Measurements from ENCODE around the gene TIMM50. TPM values are rescaled to one million over a fixed set of nuclear protein-coding genes. Genes with fewer than 3 reads are reported as not detected.

The TIMM50 gene
- total RNA-seq, 4 donors from 2014 or later: 35.0 to 41.9 (median 37.1) TPM

DNA sequence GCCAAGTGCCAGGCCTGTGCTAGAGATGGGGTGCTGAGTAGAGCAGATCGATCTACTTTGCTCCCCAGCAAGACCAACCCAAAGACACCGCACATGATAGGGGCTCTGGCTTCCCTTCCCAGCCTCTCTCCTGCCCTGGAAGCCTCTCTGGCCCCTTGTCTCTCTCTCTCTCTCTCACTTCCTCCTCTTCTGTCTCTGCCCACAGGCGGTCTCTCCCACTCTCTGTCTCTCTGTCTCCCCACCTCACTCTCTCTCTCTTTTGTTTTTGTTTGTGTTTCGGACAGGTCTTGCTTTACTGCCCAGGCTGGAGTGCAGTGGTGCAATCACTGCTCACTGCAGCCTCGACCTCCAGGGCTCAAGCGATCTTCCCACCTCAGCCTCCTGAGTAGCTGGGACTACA lies 35.6 kb downstream of the TIMM50 start:
- TF ChIP-seq, protein P1, sequence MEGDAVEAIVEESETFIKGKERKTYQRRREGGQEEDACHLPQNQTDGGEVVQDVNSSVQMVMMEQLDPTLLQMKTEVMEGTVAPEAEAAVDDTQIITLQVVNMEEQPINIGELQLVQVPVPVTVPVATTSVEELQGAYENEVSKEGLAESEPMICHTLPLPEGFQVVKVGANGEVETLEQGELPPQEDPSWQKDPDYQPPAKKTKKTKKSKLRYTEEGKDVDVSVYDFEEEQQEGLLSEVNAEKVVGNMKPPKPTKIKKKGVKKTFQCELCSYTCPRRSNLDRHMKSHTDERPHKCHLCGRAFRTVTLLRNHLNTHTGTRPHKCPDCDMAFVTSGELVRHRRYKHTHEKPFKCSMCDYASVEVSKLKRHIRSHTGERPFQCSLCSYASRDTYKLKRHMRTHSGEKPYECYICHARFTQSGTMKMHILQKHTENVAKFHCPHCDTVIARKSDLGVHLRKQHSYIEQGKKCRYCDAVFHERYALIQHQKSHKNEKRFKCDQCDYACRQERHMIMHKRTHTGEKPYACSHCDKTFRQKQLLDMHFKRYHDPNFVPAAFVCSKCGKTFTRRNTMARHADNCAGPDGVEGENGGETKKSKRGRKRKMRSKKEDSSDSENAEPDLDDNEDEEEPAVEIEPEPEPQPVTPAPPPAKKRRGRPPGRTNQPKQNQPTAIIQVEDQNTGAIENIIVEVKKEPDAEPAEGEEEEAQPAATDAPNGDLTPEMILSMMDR (IDR thresholded peaks at IDR 0.05): no peak
- TF ChIP-seq POLR2A (IDR thresholded peaks at IDR 0.05): no peak
- H3K4me3 ChIP-seq (ENCODE audit: low read depth, poor library complexity, severe bottlenecking): no peak overlapping the region
- DNase-seq (ENCODE audit: low spot score in 2 of 2): no peak
- 48 to 54% methylated on average over 6 of the region's 6 CpGs for WGBS, 2 donors
- intact Hi-C loops (cut with DNase I; ENCODE audit: low total_unique reads): no loop called here

DNA sequence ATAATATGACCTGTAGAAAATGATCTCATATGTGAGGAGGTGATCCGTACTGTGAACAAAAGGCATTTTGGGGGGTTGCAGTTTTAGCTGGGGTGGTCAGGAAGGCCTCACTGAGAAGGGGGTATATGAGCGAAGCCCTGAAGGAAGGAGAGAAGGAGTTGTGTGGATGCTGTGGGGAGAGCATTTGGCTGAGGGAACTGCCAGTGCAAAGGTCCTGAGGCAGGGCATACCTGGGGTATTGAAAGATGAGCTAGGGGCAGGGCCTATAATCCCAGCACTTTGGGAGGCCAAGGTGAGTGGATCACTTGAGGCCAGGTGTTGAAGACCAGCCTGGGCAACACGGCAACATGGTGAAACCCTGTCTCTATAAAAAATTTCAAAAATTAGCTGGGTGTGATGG lies 36.8 kb downstream of the TIMM50 start:
- intact Hi-C loops (cut with DNase I; ENCODE audit: low total_unique reads): no loop called here
- no peak overlapping the region for H3K4me3 ChIP-seq (ENCODE audit: low read depth, poor library complexity, severe bottlenecking)
- DNase-seq (ENCODE audit: low spot score in 2 of 2): no peak
- 76 to 82% methylated on average over 3 of the region's 3 CpGs for WGBS, 2 donors
- TF ChIP-seq, protein P1 (IDR thresholded peaks at IDR 0.05): no peak
- no peak for TF ChIP-seq POLR2A (IDR thresholded peaks at IDR 0.05)

DNA sequence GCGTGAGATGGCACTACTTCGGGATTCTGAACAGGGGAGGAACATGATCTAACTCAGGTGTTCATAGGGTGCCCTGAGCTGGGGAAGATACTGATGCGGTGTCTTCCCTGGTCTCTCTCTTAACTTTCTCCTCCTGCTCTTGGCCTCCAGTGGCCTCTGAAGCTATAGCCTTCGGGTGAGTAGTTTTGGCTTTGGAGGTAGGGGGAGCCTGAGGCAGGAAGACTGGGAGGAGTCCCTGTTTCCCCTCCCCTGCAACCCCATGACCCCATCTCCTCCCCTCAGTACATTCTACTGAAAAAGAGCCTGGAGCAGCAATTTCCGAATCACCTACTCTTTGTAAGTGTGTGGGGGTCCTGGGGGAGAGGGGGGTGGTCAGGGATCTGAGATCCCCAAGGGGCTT lies 37.8 kb downstream of the TIMM50 start:
- DNase-seq (ENCODE audit: low spot score in 2 of 2): no peak
- WGBS, 2 donors: 29 to 47% methylated on average over 5 of the region's 5 CpGs
- intact Hi-C loops (cut with DNase I; ENCODE audit: low total_unique reads): no loop called here
- TF ChIP-seq POLR2A (IDR thresholded peaks at IDR 0.05): no peak
- TF ChIP-seq, protein P1 (IDR thresholded peaks at IDR 0.05): no peak
- no peak overlapping the region for H3K4me3 ChIP-seq (ENCODE audit: low read depth, poor library complexity, severe bottlenecking)

DNA sequence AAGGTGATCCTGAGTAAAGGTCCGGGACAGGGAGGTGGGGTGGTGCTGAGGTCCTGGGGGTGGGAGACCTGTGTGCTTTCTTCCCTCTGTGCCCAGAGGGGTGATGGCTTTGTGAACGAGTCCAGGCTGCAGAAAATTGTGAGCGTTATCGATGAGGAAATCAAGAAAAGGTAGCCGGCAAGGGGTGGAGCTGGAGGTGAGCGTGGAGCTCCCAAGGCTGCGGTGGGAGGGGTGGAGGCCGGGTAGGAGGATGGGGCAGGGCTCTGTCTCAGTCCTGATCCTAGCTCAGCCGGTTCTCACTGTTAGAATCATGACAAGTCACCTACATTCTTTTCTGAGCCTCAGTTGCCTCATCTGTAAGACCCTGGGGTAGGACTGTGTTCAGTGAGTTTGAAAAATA lies 38.3 kb downstream of the TIMM50 start:
- WGBS, 2 donors: 41 to 54% methylated on average over 9 of the region's 9 CpGs
- TF ChIP-seq POLR2A (IDR thresholded peaks at IDR 0.05): no peak
- intact Hi-C loops (cut with DNase I; ENCODE audit: low total_unique reads): no loop called here
- no peak overlapping the region for H3K4me3 ChIP-seq (ENCODE audit: low read depth, poor library complexity, severe bottlenecking)
- no peak for DNase-seq (ENCODE audit: low spot score in 2 of 2)

DNA sequence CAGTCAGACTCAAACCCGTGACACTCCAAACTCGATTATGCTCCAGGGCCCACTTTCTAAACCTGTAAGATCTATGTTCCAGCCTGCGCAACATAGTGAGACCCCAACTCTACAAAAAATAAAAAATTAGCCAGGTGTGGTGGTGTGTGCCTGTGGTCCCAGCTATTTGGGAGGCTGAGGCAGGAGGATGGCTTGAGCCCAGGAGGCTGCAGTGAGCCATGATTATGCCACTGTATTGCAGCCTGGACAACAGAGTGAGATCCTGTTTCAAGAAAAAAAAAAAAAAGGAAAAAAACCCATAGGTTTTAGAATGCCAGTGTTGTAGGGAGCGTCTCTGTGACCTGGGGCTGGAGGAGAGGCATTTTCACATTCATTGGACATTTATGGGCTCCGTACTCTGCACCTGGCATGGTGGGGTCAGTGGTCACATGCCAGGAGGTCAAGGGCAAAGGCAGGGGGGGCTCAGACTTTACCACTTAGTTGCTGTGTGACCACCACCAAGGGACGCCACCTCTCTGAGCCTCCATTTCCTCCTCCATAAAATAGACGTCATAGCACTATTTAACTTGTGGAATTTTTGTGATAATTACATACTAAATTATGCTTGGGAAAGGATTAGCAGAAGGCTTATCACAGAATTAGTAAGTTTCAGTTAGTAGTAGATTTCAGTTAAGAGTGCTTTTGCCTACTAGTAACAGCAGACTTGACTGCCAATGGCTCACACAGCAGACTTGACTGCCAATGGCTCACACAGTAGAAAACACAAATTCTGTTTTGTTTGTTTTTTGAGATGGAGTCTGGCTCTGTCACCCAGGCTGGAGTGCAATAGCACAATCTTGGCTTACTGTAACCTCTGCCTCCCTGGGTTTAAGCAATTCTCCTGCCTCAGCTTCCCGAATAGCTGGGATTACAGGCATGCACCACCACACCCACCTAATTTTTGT lies 40.2 kb downstream of the TIMM50 start:
- no peak for TF ChIP-seq POLR2A (IDR thresholded peaks at IDR 0.05)
- TF ChIP-seq, protein P1 (IDR thresholded peaks at IDR 0.05): no peak
- no peak for DNase-seq (ENCODE audit: low spot score in 2 of 2)
- H3K4me3 ChIP-seq (ENCODE audit: low read depth, poor library complexity, severe bottlenecking): no peak overlapping the region
- intact Hi-C loops (cut with DNase I; ENCODE audit: low total_unique reads): no loop called here
- WGBS, 2 donors: 84 to 90% methylated on average over 8 of the region's 8 CpGs

DNA sequence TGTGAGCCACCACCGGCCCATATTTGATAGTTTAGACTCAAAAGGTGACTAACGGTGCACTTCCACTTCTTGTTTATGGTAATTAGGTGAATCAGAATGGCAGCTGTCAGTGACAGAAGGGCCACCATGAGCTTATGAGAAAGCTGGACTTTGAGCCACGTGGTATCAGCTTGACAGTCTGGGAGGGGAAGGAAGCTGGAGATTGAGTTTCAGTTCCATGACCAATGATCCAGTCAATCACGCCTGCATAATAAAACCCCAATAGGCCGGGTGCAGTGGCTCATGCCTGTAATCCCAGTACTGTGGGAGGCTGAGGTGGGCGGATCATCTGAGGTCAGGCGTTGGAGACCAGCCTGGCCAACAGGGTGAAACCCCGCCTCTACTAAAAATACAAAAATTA lies 43.9 kb downstream of the TIMM50 start:
- WGBS, 2 donors: 84 to 85% methylated on average over 8 of the region's 8 CpGs
- intact Hi-C loops (cut with DNase I; ENCODE audit: low total_unique reads): no loop called here
- DNase-seq (ENCODE audit: low spot score in 2 of 2): no peak
- no peak overlapping the region for H3K4me3 ChIP-seq (ENCODE audit: low read depth, poor library complexity, severe bottlenecking)
- no peak for TF ChIP-seq POLR2A (IDR thresholded peaks at IDR 0.05)
- TF ChIP-seq, protein P1 (IDR thresholded peaks at IDR 0.05): no peak

All from lower leg skin (tissue), 4 donors.